ENCODE data around the gene TIMM22.
"Not testable (repeated sequence)": the region's sequence is repeated elsewhere in the genome, so short reads cannot be mapped to it uniquely, and the experiment has no call there.

DNA sequence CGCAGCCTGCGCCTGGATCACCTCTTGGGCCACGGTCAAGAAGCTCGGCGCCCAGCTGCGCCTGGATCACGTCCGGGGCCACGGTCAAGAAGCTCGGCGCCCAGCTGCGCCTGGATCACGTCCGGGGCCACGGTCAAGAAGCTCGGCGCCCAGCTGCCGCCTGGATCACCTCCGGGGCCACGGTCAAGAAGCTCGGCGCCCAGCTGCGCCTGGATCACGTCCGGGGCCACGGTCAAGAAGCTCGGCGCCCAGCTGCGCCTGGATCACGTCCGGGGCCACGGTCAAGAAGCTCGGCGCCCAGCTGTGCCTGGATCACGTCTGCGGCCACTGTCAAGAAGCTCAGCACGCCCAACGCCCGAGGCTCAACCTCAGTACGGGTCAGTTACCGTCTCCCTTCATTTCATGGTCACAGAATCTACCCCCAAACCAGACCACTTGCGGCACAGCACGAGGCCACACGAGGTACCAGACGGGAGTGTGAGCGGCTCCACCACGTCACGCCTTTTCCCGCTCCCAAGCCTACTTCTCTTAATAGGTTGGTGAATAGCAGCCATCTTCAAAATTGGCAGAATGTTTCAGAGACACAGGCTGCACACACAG, 51.7 kb downstream of the TIMM22 start:
- TF ChIP-seq, protein P1, sequence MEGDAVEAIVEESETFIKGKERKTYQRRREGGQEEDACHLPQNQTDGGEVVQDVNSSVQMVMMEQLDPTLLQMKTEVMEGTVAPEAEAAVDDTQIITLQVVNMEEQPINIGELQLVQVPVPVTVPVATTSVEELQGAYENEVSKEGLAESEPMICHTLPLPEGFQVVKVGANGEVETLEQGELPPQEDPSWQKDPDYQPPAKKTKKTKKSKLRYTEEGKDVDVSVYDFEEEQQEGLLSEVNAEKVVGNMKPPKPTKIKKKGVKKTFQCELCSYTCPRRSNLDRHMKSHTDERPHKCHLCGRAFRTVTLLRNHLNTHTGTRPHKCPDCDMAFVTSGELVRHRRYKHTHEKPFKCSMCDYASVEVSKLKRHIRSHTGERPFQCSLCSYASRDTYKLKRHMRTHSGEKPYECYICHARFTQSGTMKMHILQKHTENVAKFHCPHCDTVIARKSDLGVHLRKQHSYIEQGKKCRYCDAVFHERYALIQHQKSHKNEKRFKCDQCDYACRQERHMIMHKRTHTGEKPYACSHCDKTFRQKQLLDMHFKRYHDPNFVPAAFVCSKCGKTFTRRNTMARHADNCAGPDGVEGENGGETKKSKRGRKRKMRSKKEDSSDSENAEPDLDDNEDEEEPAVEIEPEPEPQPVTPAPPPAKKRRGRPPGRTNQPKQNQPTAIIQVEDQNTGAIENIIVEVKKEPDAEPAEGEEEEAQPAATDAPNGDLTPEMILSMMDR (conservative IDR thresholded peaks at IDR 0.05): not testable (repeated sequence)
- not testable (repeated sequence) for TF ChIP-seq EZH2 (IDR thresholded peaks at IDR 0.05; ENCODE audit: low read depth)

All from PC-9 (cell line).